AG10803 (cell line): ENCODE measurements around the gene LIMD2.

Experiments
- DNase-seq: peaks from one replicate; pipeline ENCODE4 v3.0.0; 2010; ENCODE audit warnings: low read depth
- H3K4me3 ChIP-seq: 2 replicates; pipeline ENCODE4 v1.5.1; 2011; ENCODE audit warnings: mild to moderate bottlenecking, low read length, control low read depth
- TF ChIP-seq, protein P1 (sequence below): conservative IDR thresholded peaks from 2 replicates; pipeline ENCODE4 v1.5.1; 2011; ENCODE audit warnings: mild to moderate bottlenecking, low read length, control low read depth, inconsistent platforms

The LIMD2 gene

DNA sequence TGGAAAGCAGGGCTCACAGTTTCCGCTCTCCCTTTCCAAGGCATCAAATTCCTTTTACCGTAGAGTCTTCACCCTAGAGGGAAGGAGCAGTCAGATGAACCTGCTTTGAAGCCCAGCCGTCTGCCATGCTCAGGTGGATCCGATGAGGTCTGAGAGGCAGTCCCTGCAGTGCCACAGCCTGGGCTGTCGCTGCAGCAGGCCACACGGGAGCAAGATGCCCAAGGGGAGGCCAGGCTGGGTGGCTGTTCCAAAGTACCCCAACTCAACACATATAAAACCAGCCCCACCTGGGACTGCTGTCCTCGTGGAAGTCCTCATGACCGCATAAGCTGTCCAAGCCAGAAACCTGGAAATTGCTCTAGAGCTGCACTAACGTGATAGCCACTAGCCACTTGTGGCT, 4.9 kb upstream of the LIMD2 start:
- DNase-seq: no peak
- H3K4me3 ChIP-seq: no peak overlapping the region
- TF ChIP-seq, protein P1, sequence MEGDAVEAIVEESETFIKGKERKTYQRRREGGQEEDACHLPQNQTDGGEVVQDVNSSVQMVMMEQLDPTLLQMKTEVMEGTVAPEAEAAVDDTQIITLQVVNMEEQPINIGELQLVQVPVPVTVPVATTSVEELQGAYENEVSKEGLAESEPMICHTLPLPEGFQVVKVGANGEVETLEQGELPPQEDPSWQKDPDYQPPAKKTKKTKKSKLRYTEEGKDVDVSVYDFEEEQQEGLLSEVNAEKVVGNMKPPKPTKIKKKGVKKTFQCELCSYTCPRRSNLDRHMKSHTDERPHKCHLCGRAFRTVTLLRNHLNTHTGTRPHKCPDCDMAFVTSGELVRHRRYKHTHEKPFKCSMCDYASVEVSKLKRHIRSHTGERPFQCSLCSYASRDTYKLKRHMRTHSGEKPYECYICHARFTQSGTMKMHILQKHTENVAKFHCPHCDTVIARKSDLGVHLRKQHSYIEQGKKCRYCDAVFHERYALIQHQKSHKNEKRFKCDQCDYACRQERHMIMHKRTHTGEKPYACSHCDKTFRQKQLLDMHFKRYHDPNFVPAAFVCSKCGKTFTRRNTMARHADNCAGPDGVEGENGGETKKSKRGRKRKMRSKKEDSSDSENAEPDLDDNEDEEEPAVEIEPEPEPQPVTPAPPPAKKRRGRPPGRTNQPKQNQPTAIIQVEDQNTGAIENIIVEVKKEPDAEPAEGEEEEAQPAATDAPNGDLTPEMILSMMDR: no peak

DNA sequence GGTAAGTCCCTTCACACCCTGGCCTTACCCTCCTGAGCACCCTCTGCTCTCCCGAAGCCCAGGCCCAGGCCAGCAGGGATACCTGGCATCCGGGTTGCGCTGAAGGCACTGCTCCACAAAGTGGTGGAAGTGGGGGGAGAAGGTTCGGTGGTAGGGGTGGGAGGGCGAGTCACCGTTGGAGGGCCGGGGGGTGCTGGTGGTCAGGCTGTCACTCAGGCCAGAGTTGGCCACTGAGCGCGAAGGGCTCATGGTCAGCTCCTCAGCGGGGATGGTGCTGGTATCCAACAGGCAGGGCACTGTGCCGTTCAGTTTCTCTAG, 4.3 kb upstream of the LIMD2 start:
- TF ChIP-seq, protein P1: no peak
- H3K4me3 ChIP-seq: no peak overlapping the region
- no peak for DNase-seq

DNA sequence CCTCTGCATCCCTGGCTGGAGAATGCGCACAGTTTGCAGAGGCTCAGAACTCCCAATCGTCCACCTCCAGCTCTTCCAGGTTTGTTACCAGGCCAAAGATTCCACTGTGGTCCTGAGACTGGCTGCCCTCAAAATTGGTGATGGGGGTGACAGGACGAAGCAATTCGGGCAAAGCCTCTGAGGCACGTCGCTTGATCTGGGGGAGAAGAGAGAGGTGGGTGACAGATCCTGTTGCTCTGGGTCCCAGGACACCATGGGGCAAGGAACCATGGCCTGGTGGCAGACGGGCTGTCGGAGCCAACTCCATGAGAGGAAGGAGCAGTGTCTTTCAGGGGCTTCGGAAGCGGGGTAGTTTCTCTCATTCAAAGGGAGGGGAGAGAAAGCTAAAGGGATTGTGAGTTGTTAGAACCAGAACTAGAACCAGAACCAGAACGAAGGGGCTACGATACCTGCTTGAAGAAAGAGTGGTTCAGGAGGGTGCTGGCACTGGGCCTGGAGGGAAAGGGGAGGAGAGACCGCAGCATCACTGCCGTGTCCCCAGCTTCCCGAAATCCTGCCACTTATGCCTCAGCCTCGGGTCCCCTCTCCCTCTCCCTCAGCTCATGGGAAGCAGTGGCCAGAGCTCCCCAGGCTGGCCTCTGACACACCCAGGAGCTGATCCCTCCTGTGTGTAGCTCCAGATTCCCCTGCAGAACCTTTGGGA, 3.8 kb upstream of the LIMD2 start:
- TF ChIP-seq, protein P1: no peak
- DNase-seq: no peak
- H3K4me3 ChIP-seq: no peak overlapping the region

DNA sequence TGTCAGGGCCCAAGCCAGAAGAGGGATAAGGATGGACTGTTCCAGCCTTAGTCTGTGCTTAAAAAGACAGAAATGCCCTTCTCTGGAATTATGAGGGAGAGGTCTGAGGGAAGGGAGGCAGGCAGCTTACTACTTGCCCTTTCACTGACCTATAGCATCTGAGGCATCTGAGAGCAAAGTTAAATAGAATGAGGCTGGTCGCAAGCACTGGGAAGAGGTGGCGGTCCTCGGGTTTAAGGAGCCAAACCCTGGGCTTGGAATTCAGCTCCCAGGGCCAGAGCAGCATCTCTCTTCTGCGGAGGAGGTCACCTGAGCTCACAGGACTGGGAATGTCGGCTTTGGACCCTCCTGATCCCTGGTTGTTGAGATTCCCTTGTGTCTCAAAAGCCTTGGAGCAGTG, 3.1 kb upstream of the LIMD2 start:
- TF ChIP-seq, protein P1: no peak
- H3K4me3 ChIP-seq: no peak overlapping the region
- DNase-seq: no peak

DNA sequence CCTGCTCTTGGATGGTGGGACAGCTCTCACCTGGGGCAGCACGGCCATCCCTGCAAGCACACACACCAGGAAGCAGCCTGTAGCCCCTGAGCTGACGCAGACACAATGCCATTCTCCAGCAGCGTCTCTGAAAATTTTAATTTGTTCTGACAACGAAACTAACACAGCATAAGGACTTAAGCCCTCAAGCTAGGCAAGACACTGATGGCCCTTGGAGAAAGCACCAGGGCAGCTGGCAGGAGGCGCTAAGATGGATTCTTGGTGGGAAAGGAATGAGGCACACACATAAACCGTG, 2.7 kb upstream of the LIMD2 start:
- DNase-seq: no peak
- H3K4me3 ChIP-seq: no peak overlapping the region
- TF ChIP-seq, protein P1: no peak

DNA sequence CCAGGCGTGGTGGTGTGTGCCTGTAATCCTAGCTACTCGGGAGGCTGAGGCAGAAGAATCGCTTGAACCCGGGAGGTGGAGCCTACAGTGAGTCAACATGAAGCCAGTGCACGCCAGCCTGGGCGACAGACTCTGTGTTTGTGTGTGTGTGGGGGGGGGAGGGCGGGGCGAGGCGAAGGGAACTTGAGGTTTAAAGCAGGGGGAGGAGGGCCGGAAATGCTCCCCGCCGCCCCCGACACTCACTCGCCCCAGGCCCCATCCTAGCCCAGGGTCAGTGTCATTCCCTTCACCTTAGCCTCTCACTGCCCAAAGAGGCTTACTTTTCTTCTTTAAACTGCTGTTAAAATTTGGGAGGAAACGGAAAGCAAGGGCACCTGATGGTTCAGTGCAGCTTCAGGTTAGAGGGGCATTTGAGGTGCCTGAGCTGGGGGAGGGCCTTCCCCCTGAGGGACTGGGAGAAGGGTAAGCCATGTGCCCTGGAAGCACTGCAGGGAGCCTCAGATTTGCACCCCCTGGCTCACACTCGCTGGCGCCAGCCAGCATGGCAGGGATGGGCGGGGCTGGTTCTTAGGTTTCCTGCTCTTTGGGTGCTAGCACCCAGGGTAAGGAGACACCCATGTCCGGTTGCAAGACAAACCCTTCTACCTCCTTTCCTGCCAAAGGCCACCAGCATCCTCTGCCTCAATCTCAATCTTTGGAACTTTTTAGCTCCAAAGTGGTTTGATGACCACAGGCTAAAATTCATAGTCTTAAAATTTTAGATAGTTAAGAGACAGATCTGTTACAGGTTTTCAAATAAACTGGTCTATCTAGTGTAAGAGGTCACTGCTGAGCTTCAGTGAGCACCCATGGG, 2.2 kb upstream of the LIMD2 start:
- TF ChIP-seq, protein P1: no peak
- DNase-seq: no peak
- H3K4me3 ChIP-seq: no peak overlapping the region

DNA sequence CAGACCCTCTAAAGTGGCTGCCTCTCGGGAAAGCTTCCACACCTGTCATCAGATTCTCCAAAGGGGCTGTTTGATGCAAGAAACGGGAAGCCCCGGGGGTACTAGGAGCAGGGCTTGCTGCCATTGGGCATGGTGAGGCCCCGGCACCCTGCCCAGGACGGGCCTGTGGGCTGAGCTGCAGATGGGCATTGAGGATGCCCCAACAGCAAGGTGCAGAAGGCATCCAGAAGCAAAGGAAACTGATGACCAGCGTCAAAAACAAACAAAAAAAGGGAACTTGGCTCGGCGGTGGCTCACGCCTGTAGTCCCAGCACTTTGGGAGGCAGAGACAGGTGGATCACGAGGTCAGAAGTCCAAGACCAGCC, 1.5 kb upstream of the LIMD2 start:
- TF ChIP-seq, protein P1: no peak
- no peak overlapping the region for H3K4me3 ChIP-seq
- no peak for DNase-seq
